Activated T-cell treated with anti-CD3 and anti-CD28 coated beads for 4 hours (primary cell): ENCODE measurements around the gene TMC8.
"Not testable (repeated sequence)": the region's sequence is repeated elsewhere in the genome, so short reads cannot be mapped to it uniquely, and the experiment has no call there.

Source experiments
- DNase-seq: peaks from one replicate; pipeline ENCODE4 v3.0.0-alpha.2; 2020

TMC8 gene

DNA sequence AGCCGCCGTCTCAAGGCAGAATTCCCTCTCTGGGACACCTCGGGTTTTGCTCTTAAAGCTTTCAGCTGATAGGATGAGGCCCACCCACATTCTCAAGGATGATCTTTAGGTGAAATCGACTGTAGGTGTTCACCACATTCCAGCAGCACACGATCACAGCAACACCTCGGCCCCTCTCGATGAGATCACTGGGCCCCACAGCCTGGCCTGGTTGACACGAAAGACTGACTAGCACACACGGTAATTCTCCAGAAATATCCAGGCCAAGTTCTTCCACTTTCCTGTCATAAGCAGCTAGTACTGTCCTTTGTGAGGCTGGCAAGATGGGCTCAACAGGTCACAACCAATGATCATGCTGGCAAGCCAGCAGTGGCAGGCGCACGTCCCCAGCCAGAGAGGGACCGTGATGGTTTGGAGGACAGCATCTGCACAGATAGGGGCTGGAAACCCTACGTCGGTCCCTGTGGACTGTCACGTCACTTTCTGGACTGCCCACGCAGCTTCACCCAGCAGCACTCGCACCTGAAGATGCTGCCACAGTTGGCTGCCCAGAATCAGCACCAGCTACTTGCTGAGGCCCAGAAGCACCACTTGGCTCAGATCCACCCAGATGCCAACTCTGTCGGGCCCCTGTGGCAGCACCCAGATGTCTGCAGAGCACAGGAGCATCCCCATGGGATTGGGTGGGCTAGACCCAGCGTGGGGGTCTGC lies 19.4 kb upstream of the TMC8 start:
- DNase-seq: no peak

DNA sequence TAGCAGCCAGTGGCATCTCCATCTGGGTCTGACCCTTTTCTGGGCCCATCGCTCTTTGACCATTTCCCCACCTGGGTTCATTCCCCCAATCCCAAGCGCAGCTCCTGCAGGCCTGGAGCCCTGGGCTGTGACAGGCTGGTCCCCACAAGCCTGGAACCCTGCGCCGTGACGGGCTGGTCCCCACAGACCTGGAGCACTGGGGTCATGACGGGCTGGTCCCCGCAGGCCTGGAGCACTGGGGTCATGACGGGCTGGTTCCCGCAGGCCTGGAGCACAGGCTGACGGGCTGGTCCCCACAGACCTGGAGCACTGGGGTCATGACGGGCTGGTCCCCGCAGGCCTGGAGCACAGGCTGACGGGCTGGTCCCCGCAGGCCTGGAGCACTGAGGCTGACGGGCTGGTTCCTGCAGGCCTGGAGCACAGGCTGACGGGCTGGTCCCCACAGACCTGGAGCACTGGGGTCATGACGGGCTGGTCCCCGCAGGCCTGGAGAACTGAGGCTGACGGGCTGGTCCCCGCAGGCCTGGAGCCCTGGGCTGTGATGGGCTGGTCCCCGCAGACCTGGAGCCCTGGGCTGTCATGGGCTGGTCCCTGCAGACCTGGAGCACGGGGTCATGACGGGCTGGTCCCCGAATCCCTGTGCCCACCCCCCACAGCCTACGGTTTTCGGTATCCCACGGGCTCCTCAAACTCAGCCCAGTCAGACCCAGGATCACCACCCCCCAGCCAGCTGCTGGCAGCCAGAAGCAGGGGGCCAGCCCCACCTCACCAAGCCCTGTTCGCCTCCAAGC lies 18.6 kb upstream of the TMC8 start:
- no peak for DNase-seq

DNA sequence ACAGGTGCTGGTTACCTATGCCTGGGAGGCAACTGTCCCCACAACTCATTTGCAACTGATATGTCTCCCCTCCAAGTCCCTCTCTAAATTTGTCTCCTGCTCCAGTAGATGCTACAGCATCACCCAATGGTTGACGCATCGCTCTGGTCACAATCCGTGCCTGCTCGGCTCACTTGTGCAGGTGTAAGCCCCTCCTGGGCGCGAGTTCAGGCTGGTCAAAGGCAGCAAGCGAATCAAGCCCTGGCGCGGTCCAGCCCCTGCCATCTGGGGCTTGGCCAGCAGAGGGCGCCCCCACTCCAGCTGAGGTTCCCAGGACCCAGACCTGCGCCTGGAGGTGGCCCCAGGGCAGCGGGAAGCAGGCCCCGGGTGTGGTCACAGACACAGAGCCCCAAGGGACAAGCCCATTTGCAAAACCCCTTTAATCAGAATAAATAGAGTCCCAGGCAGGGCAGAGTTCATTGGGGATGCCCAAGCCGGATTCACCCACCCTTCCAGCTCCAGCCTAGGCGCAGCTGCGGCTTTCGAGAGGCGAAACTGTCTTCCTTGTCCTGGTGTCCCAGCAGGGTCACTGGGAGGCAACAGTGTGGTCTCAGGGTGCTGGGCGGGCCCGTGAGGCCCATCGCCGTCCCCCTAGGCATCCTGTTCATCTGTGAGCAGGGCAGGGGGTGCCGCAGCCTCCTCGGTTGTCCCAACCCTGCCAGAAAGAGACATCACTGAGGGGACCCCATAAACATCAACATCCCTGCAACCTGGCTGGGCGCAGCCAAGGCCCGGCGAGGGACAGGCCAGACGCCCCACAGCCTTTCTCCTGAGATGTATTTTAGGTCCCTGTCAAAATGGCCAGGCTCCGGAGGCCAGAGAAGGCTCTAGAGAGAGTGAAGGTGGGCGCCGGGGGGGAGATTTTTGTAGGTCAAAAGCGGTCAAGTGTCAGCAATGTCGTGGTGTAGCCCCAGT lies 17.8 kb upstream of the TMC8 start:
- DNase-seq: peak; percentile 73

DNA sequence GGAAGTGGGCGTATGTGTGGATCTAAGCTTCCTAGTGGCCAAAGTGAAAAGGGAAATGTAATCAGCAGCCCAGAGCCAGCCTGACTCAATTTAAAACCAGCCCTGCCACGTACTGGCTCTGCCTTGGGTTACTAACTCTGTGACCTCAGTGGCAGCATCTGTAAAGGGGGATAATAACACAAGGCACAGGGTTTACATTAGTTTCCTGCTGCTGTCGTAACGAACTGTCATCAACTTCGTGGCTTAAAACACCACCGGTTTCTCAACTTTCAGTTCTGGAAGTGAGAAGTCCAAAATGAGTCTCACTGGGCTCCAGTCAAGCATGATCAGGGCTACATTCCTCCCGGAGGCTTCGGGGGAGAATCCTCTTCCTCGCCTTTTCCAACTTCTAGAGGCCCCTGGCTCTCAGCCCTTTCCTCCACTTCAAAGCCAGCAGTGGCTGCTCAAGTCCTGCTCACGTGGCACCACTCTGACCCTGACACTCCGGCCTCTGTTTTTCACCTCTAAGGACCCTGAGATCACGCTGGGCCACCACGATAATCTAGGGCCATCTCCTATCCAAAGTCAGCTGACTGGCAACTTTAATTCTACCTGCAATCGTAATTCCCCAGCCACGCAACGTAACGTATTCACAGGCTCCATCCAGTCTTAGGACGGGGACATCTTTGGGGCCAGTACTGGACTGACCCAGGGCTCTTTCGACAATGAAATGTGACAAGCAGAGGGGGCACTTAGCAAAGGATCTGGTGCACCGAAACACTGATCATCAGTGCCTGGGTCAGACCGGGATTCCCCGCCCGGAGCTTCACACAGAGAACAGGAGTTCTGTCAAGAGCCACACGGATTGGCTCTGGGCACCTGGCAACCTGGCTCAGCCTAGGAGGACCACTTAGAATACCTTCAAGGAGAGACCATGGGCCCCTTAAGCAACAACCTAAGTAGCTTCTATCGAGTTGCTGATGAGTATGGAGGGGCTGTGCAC lies 16.5 kb upstream of the TMC8 start:
- no peak for DNase-seq

DNA sequence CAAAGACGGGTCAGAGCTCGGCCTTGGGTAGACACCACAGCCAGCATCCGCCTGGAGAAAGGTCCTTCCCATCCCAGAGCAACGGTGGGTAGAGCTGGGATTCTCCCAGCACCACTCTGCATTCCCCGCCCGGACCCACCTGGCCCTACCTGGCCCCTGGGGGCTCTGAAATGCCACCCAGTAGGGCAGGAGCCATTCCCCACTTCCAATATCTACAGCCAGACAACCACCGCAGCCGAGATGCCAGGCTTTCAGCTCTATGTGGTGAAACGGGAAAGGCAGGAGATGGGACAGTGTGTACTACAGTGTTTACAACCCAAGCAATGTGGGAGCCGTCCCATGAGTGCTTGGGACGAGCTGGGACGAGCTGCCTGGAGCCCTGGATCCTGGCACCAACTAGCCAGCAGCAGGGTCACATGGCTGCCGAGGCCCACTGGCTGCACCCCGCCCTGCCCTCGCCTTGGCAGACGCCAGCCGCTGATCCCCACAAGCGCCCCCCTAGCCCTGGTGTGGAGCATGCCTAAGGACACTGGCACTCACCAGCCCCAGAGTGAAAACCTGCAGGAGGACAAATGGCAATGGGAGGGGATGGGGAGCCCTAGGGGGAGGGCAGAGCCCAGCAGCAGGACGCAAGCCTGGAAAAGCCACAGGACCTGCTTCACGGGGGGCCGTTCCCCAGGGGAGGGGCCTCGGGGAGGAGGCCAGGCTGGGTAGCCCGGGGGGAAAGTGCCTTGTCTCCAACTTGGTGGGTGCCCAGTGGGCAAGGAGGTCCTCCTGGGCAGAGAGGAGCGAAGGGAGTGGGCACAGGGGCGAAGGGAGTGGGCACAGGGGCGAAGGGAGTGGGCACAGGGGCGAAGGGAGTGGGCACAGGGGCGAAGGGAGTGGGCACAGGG lies 15.5 kb upstream of the TMC8 start:
- DNase-seq: no peak

DNA sequence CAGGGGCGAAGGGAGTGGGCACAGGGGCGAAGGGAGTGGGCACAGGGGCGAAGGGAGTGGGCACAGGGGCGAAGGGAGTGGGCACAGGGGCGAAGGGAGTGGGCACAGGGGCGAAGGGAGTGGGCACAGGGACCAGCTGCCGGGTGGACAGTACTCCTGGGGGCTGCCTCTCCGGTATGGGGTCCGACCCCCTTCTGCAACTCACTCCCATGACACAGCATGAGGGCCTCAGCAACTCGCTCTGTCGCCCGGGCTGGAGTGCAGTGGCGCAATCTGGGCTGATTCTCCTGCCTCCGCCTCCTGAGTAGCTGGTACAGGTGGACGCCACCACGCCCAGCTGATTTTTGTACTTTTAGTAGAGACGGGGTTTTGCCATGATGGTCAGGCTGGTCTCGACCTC lies 14.8 kb upstream of the TMC8 start:
- DNase-seq: not testable (repeated sequence)

DNA sequence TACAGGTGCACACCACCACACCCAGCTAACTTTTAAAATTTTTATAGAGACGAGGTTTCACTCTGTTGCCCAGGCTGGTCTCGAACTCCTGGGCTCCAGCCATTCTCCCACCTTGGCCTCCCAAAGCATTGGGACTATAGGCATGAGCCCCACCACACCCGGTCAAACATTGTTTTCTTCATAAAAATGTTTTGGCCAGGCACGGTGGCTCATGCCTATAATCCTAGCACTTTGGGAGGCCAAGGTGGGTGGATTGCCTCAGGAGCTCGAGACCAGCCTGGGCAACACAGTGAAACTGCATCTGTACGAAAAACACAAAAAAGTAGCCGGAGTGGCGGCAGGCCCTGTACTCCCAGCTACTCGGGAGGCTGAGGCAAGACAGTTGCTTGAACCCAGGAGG lies 14.2 kb upstream of the TMC8 start:
- no peak for DNase-seq

DNA sequence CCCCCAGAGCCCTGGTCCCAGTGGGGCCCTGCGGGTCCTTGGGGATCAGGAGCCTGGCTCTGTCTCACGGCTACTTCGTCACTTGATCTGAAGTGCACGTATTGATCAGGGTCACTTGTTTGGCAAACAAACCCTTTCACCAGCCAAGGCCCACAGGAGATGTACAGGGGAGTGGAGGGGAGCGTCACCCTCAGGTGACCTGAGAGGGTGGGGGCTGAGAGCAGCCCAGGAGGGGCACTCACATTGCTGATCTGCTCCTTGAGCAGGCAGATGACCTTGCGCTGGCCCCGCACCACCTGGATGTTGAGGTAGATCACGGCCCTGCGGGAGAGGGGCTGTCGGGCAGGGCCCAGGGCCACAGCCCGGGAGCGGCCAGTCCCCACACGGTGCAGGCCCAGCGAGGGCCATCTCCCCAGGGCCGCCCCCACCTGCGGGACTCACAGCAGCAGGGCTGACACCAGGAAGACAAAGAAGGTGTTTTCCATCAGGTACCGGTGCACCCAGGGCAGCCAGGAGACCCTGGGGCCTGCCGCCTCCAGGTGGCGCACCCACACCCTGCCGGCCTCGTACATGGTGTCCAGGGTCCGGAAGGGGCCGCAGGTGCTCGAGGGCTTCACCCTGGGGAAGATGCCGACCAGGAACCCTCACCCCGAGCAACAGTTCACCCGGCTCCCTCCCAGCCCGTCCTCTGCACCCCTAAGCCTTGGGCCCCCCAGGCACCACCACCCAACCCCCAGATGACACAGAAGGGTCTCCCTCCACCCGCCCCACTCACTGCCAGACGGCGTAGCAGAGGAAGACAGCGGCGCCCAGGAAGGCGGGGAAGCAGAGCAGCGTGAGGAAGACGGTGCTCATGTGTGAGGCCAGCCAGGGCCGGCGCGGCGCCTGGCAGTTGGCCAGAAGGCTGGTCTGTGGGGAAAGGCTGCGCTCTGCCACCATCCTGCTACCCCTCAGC lies 13.3 kb upstream of the TMC8 start:
- DNase-seq: no peak

DNA sequence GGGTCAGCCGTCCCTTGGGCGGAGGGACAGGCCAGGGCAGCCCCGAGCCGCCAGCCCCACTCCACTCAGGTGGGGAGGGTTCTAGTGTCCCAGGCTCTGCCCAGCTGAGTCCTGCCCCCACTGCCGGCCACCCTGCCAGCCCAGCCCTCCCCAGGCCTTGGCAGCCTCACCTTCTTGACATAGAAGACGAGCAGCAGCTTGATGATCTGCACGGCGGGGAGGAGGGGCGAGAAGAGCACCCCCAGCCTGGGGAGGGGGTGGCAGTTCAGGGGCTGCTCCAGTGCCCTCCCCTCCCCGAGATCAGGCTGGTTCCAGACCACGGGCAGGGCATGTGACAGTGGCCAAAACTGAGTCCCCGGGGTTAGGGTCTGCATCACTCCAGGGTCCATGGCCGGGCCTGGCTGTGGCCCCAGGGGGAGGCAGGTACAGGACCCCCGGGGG lies 11.8 kb upstream of the TMC8 start:
- DNase-seq: no peak

DNA sequence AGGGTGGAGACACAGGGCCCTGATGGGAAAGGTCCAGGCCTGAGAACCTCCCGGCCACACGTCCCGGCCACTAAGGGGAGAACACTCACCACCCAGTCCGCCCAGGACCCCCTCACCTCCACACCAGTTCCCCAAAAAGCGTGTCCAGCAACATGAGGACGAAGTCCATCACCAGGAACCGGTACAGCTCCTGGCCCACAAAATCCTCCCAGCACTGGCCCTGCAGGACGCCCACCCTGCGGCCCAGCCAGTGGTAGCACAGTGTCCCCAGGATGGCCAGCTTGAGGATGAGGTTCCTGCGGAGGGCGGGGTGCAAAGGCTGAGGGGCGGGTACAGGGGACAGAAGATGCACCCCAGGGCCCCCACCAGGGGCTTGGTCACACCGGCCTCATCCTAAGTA lies 10.0 kb upstream of the TMC8 start:
- DNase-seq: no peak

DNA sequence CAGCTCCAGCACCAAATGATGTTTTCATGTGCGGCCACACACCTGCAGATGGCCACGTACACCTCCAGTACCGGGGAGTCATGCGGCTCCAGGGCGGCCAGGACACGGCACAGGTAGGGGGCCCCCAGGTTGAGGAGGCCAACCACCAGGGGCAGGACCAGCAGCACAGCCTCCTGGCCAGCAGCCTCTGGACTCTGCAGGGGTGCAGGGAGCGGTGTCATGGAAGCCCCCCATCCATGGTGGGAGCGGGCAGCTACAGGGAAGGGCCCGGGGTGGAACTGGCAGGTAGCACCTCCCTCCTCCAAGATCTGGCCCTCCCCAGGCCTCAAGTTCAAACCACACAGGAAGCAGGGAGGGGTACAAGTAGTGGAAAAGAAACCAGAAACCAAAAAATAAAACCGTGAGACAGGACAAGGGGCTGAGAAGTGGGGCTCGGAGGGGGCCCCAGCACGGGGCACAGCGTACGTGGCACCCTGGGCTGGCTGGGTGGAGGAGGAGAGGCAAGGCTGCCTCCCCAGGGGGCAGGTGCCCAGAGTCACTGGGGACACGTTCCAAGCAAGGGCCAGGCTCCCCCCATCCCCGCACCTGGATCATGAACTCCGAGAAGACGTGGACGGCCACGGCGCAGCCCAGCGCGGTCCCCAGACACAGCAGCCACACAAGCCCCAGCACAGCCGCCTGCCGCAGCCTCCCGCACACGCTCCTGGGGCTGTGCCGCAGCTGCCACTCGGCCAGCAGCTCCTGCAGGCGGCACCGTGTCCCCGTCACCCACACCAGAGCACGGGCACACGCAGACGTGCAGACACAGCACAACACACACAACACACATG lies 9.4 kb upstream of the TMC8 start:
- DNase-seq: no peak

DNA sequence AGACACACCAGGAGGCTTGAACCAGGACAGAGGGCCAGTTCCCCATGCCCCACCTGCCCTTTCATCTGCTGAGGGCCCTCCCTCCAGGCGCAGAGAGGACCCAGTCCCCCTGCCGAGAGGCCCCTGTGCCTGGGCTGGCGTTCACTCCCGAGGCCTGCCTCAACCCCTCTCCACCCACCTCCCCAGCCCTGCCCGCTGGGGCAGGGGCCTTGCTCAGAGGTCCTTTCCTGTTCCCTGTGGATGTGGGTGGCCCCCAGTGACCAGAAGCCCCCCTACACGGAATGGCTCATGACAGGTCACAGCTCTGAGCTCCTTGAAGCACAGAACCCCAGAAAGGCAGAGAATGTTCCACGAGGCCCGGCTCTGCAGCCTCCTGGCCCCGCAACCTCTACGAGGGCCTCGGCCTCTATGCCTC lies 8.8 kb upstream of the TMC8 start:
- no peak for DNase-seq

DNA sequence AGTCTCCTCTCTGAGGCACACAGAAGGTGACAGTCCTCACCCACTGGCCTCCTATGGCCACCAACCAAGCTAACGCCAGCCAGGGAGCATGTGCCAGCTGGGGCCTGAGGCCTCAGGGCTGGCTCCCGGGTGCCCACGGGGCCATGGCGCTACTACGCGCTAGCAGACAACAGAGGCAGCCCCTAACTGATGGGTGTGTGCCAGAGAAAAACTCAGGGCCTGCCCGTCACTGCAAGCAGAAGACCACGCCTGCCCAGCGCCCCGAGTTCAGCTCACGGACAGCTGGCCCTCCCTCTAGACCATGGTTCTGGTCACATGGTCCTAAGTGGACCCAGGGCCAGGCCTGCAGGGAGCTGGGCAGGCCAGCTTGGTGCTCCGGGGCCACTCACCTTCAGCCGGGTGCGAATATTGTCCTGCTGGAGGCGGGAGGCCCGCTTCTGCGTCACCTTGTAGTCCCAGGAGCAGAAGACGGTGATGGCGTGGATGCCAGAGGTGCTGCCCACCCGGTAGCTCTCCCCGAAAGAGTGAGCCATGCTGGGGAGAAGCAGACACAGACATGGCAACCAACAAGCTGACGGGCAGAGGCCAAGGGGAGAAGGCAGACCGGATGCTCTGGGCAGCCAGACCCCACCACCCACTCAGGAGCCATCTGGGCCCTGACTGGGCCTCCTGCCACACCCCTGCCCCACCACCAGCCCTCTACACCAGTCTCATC lies 8.2 kb upstream of the TMC8 start:
- no peak for DNase-seq

DNA sequence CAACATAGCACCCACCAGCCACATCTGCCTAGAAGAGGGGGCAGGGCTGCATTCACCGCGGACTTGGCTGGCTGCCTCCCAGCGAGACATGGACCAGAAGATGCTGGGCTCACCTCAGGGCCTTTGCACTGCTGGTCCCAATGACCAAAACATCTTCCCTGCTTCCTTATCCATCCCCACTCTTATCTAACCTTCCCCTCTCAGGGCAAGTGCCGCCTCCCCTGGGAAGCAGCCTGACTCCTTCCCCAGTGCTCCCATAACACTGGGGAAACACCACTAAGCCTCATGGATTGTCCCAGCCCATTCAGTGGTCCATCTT lies 7.7 kb upstream of the TMC8 start:
- no peak for DNase-seq

DNA sequence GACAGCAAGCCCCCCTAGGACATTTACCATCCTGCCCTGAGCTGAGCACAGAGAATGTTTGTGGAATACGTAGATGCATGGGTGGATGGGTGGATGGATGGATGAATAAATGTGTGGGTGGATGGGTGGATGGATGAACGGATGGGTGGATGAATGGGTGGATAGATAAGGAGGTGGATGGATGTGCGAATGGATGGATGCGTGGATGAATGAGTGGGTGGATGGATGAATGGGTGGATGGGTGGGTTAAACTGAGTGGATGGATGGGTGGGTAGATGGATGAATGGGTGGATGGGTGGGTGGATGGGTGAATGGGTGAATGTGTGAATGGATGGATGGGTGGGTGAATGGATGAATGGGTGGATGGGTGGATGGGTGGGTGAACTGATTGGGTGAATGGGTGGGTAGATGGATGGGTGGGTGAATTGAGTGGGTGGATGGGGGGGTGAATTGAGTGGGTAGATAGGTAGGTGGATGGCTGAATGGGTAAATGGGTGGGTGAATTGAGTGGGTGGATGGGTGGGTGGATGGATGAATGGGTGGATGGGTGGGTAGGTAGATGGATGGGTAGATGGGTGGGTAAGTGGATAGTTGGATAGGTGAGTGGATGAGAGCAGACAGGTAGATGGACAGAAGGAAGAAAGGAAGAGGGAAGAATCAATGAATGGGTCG lies 7.2 kb upstream of the TMC8 start:
- no peak for DNase-seq

DNA sequence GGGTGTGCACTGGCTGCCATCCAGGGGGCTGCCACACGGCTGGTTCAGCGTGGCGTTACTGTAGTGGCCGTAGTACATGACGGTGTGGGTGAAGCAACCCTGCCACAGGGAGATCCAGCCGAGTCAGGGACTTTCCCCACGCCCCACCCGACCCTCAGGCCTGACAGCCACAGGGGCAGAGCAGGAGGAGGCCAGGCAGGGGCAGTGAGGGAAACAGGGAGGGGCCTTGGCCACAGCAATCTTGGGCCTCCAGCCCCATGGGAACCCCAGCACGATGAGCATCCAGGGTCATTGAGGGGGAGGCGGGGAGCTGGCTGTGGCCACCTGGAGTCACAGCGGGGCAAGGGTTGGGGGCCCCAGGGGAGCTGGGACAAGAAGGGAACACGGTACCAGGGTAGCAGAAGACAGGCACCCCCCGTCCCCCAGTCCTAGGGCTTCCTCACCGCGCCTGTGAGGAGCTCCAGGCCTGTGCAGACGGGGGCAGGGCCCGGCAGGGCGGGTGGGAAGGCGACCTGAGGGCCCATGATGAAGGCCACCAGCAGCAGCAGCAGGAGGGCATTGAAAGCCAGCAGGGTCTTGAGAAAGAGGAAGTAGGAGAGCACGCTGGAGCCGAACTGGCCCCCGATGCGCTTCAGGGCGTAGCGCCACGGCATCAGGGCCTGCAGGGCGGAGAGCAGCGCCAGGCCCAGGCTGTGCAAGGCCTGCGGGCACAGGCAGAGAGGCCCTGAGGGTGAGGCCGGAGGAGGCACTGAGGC lies 6.3 kb upstream of the TMC8 start:
- no peak for DNase-seq

DNA sequence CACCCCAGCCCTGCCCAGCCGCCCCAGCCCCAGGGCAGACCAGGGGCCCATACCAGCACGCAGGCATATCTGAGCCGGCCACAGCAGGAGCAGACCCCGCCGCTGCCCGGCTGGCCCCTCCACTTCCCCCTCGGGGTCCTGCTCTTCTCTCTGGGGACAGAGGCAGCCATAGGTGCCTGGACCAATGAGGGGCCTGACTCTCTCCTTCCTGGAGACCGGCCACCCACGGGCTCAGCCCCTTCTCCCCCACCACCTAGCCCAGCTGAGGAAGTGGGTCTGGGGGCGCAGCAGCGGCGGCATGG lies 5.8 kb upstream of the TMC8 start:
- DNase-seq: no peak
